HG03520 (cell line): ENCODE results near the gene R3HDM4.
"Not testable (repeated sequence)": the region's sequence is repeated elsewhere in the genome, so short reads cannot be mapped to it uniquely, and the experiment has no call there.

ENCODE experiments used
- ATAC-seq: cut with Tn5 transposase; IDR thresholded peaks from one replicate; pipeline ENCODE4 v1.9.1; 2021; ENCODE audit warnings: mild to moderate bottlenecking, moderate library complexity; ENCODE audit not compliant: unreplicated experiment

Gene R3HDM4

GRCh38 chr19:913080-913748 lies at the start of gene R3HDM4:
Gene R3HDM4 (minus strand): TSS chr19:913219. CDS start chr19:913157, 62 bp downstream.
- ATAC-seq: no peak

- no peak for ATAC-seq
Observed at GRCh38 chr19:961866-962620, 49.0 kb upstream of the R3HDM4 start.

GRCh38 chr19:960601-960938 lies 47.6 kb upstream of the R3HDM4 start:
- no peak for ATAC-seq

GRCh38 chr19:960020-960419 lies 47.0 kb upstream of the R3HDM4 start:
- no peak for ATAC-seq

GRCh38 chr19:958967-959855 lies 46.2 kb upstream of the R3HDM4 start:
- ATAC-seq: no peak

DNA sequence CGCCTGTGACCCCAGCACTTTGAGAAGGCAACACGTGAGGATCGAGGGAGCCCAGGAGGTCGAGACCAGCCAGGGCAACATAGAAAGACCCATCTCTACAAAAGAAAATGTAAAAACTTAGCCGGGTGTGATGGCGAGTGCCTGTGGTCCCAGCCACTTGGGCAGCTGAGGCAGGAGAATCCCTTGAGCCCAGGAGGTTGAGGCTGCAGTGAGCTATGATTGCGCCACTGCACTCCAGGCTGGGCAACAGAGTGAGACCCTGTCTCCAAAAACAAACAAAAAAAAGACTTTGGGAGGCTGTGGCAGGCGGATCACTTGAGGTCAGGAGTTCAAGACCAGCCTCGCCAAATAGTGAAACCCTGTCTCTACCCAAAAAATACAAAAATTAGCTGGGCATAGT lies 44.6 kb upstream of the R3HDM4 start:
- not testable (repeated sequence) for ATAC-seq

- no peak for ATAC-seq
Observed at GRCh38 chr19:956766-957440, 43.9 kb upstream of the R3HDM4 start.

DNA sequence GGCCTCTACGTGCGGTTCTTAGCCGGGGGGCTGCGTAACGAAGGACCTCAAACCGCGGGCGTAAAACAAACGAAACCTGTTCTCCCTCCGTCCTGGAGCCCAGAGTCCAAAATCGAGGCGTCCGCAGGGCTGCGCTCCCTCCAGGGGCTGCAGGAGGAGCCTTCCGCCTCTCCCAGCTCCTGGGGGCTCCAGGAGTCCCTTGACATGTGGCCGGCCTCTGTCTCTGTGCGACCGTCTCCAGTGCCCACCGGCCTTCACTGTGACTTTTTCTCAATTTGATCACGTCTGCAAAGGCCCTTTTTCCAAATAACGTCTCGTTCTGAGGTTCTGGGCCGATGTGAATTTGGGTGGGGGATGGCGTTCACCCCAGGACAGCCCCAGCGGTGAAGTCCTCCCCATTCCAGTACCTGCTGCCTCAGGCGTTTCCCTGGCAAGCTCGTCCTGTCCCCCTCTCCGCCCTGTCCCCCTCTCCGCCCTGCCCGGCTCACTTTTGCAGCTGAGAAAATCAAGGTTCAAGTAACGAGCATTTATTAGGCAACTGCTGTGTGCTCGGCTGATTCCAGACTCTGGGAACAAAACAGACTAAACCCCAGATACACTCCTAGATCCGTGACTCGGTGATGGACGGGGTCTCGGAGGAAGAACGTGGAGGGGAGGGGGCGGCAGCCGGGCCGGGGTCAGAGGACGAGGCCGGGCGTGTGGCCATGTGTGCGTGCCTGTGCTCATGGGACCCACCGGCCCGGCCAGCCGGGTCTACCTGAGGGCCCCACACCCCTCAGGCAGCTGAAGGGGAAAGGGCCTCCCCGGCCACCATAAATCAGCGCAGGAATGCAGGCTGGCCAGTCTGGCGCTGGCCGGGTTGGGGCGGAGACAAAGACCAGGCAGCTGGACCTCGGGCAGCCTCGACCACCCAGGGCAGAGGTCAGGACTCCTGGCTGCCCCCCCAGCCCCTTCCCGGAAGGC lies 43.1 kb upstream of the R3HDM4 start:
- no peak for ATAC-seq

- no peak for ATAC-seq
Observed at GRCh38 chr19:954672-955494, 41.9 kb upstream of the R3HDM4 start.

DNA sequence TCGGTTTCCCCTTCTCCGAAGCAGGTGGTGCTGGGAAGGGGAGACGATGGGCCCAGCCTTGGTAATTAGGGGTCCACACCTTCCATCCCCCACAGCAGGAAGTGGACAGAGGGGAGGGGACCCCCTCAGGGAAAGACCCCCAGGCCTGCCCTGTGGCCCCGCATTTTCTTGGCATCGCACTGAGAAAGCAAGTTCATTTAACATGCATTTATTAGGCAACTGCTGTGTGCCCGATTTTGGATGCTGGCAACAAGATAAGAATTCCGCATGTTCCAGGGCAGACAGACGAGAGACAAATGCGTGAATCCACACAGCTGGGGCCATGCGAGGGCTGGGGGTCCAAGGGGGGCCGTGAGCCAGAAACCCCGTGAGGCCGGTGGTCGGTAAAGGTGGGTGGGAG lies 41.3 kb upstream of the R3HDM4 start:
- no peak for ATAC-seq

- no peak for ATAC-seq
Observed at GRCh38 chr19:953445-954271, 40.6 kb upstream of the R3HDM4 start.

- ATAC-seq: no peak
Observed at GRCh38 chr19:952680-953444, 39.8 kb upstream of the R3HDM4 start.

DNA sequence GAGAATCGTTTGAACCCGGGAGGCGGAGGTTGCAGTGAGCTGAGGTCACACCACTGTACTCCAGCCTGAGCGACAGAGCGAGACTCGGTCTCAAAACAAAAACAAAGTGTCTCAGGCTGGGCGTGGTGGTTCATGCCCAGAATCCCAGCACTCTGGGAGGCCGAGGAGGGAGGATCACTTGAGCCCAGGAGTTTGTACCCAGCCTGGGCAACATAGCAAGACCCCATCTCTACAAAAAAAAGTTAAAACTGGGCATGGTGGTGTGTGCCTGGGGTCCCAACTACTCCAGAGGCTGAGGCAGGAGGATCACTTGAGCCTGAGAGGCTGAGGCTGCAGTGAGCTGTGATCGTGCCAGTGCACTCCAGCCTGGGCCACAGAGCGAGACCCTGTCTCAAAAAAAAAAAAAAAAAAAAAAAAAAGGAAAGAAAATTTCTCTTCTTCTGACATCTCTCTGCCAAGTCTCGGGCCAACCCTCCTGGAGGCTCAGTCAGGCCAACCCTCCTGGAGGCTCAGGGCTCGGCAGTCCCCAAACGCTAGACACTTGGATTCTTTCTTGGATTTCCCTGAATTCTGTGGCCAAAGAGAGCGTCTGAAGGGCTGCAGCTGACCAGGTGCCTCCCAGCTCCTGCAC lies 39.1 kb upstream of the R3HDM4 start:
- no peak for ATAC-seq

- no peak for ATAC-seq
Observed at GRCh38 chr19:950352-951066, 37.5 kb upstream of the R3HDM4 start.

DNA sequence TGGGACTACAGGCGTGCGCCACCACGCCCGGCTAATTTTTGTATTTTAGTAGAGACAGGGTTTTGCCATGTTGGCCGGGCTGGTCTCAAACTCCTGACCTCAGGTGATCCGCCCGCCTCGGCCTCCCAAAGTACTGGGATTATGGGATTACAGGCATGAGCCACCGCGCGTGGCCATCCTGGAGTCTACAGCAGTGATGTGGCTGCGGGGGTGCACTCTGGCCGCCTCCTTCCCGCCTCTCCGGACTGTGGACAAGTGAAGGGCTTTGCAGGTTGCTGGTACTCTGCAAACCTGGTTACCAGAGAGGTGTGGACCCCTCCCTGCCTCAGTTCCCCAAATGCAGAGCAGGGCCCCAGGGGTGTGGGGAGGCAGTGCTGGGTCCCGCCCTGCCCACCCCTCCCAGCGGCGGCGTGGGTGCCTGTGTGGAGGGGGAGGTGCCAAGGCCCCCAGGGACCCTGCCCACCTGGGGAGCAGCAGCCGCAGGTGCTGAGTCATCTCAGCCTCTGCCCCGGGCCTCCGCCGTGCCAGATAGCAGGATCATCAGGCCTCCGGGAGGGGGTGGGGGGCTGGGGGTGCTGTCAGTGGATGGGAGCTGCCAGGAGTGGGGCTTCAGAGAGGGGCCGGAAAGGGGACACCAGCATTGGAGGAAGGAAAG lies 36.0 kb upstream of the R3HDM4 start:
- ATAC-seq: no peak
